ENCODE results near the gene DSCAML1.

DNA sequence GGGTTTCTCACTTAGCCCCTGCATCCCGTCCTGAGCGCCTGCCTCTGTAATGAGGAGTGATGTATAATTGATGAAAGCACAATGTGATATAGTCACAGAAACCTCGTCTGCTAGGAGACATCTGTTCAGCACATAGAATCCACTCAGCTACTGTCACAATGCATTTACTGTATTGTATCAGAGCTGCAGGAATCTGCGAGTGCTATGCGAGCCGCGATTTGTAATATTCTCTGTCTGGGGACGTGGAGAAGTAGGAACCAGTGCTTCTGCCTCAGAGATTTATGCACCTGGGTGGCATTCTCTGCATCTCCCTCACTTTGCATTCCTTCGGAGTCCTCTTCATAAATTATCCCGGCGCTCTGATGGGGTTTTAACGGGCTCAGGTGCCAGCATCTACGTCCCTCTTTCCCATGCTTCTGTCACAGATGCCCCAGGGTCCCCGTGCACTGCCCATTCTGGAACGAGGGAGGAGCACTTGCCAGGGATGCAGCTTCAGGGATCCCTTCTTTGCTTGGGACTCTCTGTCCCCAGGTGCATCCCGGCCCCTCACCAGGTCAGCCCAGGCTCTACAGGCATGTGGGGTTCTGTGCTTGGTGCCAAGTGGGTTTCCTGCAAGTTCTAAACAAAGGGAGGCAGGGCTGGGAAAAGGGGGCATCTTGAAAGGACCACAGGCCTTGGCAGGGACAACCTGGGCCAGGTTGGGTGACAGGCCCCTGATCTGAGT is 205.5 kb downstream of the DSCAML1 start:
- TF ChIP-seq POLR2A (IDR thresholded peaks at IDR 0.05) (no peak), EP300 (IDR thresholded peaks at IDR 0.05) (no peak)
- TF ChIP-seq, protein P1, sequence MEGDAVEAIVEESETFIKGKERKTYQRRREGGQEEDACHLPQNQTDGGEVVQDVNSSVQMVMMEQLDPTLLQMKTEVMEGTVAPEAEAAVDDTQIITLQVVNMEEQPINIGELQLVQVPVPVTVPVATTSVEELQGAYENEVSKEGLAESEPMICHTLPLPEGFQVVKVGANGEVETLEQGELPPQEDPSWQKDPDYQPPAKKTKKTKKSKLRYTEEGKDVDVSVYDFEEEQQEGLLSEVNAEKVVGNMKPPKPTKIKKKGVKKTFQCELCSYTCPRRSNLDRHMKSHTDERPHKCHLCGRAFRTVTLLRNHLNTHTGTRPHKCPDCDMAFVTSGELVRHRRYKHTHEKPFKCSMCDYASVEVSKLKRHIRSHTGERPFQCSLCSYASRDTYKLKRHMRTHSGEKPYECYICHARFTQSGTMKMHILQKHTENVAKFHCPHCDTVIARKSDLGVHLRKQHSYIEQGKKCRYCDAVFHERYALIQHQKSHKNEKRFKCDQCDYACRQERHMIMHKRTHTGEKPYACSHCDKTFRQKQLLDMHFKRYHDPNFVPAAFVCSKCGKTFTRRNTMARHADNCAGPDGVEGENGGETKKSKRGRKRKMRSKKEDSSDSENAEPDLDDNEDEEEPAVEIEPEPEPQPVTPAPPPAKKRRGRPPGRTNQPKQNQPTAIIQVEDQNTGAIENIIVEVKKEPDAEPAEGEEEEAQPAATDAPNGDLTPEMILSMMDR (IDR thresholded peaks at IDR 0.05) = no peak

Measured in tibial nerve (tissue), 4 donors.